ENCODE results near the gene COL1A1.

COL1A1 gene

DNA sequence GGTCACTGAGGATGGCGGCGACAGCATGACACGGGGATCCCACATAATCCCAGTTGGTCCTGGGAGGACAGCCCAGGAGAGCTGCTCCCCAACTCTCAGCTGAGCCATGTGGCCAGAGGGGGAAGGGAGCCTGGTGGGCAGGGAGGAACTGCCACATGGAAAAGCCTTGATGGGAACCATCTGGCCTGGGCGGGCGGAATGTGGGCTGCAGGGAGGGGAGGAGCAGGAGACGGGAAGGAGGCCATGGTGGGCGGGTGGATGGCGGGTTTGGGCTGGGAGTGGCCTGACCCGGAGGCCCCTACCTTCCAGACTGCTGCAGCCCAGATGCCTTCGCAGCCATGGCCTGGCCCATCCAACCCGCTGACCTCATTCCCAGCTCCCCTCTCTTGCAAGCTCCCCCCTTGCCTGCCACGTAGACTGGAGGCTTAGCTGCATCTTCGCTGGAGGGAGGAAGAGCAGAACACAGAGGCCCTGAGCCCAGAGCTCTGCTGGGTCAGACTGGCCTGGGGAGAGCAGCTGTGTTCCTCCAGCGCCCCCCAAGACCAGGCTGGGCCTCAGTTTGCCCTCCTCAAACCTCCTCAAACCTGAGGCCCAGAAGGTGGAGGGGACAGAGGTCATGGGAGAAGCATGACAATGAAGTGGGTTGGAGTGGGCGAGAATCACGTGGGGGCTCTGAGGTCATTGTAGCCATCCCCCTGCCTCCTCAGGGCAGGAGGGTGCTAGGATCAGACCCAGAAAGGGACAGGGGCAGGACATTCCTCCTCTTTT, 8.2 kb upstream of the COL1A1 start:
- no peak overlapping the region for H3K4me3 ChIP-seq (ENCODE audit: low read depth, low read length)
- no peak for DNase-seq (ENCODE audit: low read depth)
- TF ChIP-seq CTCF (IDR thresholded peaks at IDR 0.05; ENCODE audit: low read depth, low read length, missing control alignments): no peak

DNA sequence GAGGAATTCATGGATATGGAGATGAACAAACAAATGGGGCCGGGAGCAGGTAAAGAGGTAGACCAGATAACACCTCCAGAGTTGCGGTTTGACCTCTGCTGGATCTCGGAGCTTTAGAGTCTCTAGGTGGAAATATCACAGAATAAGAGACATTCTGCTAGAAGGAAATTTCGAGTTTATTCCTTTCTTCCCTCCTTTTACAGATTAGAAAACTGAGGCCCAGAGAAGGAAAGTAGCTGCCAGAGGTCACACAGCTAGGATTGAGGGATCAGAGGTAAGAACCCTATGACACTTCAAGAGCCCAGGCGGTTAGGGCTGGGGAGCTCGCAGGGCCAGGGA, 7.7 kb upstream of the COL1A1 start:
- TF ChIP-seq CTCF (IDR thresholded peaks at IDR 0.05; ENCODE audit: low read depth, low read length, missing control alignments): no peak
- DNase-seq (ENCODE audit: low read depth): no peak
- H3K4me3 ChIP-seq (ENCODE audit: low read depth, low read length): no peak overlapping the region

- no peak for TF ChIP-seq CTCF (IDR thresholded peaks at IDR 0.05; ENCODE audit: low read depth, low read length, missing control alignments)
- DNase-seq (ENCODE audit: low read depth): no peak
- H3K4me3 ChIP-seq (ENCODE audit: low read depth, low read length): no peak overlapping the region
Measured at GRCh38 chr17:50208611-50209061, 7.2 kb upstream of the COL1A1 start.

- no peak for TF ChIP-seq CTCF (IDR thresholded peaks at IDR 0.05; ENCODE audit: low read depth, low read length, missing control alignments)
- H3K4me3 ChIP-seq (ENCODE audit: low read depth, low read length): no peak overlapping the region
- no peak for DNase-seq (ENCODE audit: low read depth)
Measured at GRCh38 chr17:50207792-50208567, 6.5 kb upstream of the COL1A1 start.

DNA sequence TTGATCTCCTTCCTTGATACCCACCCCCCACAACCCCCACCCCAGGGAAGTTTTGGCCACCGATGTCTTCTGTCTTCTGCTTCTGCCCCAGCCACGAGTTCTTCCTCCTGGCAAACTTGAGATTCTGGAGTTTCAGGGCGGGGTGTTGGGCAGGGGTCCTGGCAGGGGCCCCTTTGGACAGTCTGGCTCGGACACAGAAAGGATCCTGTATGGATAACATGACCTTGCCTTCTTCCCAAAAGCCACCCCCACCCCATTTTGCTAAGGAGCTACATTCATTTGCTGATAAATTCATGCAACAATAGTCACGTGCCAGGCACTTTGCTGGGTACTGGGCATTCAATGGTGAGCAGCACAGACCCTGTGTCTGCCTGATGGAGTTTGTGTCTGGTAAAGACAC, 5.9 kb upstream of the COL1A1 start:
- H3K4me3 ChIP-seq (ENCODE audit: low read depth, low read length): no peak overlapping the region
- no peak for DNase-seq (ENCODE audit: low read depth)
- TF ChIP-seq CTCF (IDR thresholded peaks at IDR 0.05; ENCODE audit: low read depth, low read length, missing control alignments): no peak

DNA sequence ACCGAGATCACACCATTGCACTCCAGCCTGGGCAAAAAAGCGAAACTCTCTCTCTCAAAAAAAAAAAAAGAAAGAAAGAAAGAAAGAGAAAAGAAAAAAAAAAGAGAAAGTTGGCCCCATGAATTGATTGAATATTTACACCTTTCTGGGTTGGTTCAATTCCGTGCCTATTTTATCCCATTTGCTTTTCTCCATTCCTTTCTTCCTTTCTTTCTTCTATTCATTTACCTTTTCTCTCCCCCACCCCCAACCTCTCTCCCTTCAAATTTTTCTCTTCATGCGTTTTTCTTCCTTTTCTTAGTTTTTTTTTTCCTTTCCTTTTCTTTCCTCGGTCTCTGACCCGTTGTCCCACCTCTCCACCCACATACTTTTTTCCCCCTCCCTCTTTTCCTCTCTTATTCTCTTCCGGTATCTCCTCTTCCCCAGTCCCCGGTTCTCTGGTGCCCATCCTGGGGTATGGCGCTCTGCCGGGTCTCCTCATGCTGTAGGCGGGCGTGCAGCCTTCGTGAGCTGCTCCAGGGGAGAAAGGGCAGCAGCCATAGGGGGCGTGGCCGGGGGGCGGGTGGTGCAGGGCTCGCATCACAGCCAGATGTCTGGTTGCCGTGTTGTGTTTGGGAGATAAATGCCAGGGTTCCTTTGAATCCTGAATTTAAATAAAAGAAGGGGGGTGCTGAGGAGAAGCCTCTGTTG, 5.3 kb upstream of the COL1A1 start:
- H3K4me3 ChIP-seq (ENCODE audit: low read depth, low read length): no peak overlapping the region
- DNase-seq (ENCODE audit: low read depth): no peak
- TF ChIP-seq CTCF (IDR thresholded peaks at IDR 0.05; ENCODE audit: low read depth, low read length, missing control alignments): no peak
